SK-N-MC (cell line): ENCODE measurements around the gene PSMG2.

Experiments
- EZH2 ChIP-seq: fragments of 200-600 bp; sonication (generic); IDR thresholded peaks from one replicate; pipeline ENCODE4 v1.6.1; 2017; ENCODE audit warnings: antibody characterized with exemption
- FOXP2 ChIP-seq: optimal IDR thresholded peaks from 2 replicates; pipeline ENCODE3; 2011; ENCODE audit warnings: mild to moderate bottlenecking, moderate library complexity; ENCODE audit not compliant: insufficient read depth; ENCODE audit errors: extremely low read length, control extremely low read depth
- POLR2AphosphoS5 ChIP-seq: IDR thresholded peaks from 2 replicates; pipeline ENCODE4 v1.6.1; 2012; ENCODE audit warnings: mild to moderate bottlenecking, low read depth, low read length, borderline replicate concordance

DNA sequence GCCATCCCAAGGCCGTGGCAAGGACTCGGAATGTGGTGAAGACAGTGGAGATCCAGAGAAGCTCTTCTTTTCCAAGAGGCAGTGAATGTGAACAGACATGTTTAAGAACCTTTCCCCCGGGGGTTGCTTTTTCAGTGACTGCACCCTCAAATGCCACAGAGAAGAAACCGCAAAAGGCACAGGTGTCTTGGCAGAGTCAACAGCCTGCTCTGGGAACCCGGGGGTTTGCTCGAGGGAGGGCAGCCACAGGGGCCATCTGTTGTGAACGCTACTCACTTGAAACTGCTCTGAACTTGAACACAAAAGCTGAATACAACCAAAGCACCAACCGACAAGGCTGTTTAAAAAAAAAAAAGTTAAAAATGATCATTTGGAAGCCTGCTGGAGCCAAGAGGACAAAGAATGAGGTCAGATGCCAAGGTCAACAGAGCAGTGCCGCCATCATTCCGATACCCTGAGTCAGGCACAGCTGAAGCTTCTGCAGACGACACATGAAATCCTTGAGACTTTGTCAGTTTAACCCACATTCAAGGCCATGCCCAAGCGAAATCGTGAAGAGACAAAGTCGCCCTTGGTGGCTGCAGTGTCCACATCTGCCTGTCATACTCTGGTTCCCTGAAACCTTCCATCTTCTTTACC, 47.4 kb downstream of the PSMG2 start:
- TF ChIP-seq POLR2AphosphoS5: no peak
- TF ChIP-seq EZH2: no peak
- TF ChIP-seq FOXP2: no peak
